Globus pallidus (tissue), 1 donor: Measurements from ENCODE around the gene KRTAP5-3.
"Not testable (repeated sequence)": the region's sequence is repeated elsewhere in the genome, so short reads cannot be mapped to it uniquely, and the experiment has no call there.

ENCODE experiments used
- DNase-seq: peaks from one replicate; pipeline ENCODE4 v3.0.0-alpha.2; 2015; ENCODE audit warnings: low spot score

KRTAP5-3 gene

GRCh38 chr11:1576825-1577224 is 31.4 kb downstream of the KRTAP5-3 start:
- no peak for DNase-seq

GRCh38 chr11:1575756-1576155 is 32.5 kb downstream of the KRTAP5-3 start:
- not testable (repeated sequence) for DNase-seq

DNA sequence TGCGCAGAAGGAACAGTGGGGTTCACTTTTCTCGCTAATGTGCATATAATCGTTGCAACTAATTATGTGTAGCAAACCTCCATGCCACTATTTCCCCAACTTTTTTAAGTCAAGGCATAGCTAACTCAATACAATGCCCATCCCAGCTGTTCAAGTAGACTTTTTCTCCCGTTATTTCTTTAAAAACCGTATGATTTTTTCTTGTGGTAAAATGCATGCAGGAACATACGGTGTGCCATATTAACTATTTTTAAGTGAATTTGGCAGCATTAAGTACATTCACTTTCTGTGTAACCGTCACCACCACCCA is 33.4 kb downstream of the KRTAP5-3 start:
- DNase-seq = no peak

- DNase-seq = peak; percentile 51
Measured at GRCh38 chr11:1574238-1574932, 33.9 kb downstream of the KRTAP5-3 start.

DNA sequence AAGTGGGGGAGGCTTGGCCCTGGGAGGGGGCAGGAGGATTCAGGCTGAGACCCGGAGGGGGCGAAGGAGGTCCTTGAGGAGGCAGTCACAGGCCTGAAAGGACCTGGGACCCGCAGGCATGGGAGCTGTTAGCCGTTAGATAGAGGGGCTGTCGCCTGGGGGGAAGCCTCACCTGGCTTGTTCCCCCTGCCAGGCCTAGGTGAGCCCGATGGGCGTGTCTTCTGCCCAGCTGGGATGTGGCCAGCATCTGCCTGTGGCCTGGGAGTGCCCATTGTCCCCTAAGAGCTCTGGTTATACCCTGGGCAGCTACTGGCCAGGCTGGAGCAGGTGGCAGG is 34.4 kb downstream of the KRTAP5-3 start:
- DNase-seq = no peak

DNA sequence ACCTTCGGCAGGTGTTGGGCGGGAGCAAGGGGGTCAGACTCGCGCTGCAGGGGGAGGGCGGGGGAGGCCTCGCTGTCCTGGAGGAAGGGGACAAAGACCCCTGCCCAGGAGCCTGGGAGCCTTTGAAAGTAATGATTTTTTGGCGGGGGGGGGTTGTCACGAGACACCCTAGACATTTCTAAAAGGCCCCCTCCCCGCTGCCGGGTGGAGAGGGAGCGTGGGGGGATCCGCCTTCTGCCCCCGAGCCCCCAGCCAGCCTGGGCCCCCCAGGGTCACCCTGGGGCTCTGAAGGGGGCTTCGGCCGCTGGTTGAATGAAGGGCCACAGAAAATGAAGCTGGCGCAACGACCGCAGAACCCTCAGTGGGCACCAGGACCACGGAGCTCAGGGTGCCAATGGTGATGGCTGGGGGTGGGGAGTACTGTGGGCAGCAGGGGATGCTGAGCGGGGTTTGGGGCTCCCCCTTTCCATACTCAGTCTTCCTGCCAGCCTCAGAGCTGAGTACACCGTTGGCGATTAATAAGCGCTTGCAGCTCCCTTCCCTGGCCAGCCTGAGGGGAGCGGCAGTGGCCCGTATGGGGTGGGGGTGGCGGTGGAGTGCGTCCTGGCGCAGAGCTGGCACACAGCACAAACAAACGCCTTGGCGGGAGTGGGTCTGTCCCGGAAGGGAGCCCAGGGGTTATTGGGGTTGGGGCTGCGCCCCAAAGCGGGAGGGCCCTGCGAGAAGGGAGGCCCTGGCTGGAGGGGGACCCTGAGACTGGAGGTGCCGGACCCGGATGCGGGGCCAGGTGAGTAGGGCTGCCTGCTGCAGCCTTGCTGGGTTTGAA is 35.0 kb downstream of the KRTAP5-3 start:
- DNase-seq = no peak

DNA sequence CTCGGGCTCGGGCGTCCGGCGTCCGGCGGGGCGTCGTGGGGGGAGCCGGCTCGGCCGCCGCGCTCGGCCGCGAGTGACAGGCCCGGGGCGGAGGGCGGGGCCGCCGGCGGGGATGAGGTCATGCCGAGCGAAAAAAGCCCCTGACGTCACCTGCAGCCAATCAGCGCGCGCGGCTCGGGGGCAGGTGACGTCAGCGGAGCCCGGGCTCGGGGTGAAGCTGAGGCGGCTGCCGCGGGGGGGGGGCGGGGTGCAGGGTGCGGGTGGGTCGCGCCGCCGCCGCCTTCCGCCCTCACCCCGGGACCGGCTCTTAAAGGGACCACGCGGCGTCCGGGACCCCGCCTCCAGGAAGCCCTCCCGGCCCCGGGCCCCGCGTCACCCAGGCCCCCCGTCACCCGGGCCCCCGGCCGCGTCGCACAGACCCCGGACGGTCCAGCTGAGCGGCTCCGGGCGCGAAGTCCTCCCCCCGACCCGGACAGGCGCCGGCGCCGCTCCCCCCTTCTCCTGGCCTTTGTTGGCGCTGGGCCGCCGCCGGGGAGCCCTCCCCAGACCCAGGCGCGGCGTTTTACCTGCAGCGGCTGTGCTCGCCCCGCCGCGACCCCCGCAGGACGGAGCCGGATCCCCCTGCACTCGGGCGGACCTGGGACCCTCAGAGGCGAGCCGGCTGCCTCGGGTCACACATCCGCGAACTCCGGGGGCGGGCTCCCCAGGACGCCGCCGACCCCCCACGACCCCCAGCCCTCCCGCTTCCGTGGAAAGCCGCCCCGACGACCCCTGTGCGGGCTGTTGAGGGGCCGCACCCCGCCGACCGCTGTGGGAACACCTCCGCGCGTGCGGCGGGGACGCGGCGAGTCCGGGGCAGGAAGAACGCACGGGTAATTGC is 35.8 kb downstream of the KRTAP5-3 start, which contains the start of gene DUSP8:
Gene DUSP8, minus strand, starts transcription at position 75 of the 880 bp plus-strand sequence. CDS start 6,445 bp downstream, outside the sequence.
- DNase-seq = peak; percentile 89

GRCh38 chr11:1571760-1572196 is 36.5 kb downstream of the KRTAP5-3 start:
- no peak for DNase-seq

DNA sequence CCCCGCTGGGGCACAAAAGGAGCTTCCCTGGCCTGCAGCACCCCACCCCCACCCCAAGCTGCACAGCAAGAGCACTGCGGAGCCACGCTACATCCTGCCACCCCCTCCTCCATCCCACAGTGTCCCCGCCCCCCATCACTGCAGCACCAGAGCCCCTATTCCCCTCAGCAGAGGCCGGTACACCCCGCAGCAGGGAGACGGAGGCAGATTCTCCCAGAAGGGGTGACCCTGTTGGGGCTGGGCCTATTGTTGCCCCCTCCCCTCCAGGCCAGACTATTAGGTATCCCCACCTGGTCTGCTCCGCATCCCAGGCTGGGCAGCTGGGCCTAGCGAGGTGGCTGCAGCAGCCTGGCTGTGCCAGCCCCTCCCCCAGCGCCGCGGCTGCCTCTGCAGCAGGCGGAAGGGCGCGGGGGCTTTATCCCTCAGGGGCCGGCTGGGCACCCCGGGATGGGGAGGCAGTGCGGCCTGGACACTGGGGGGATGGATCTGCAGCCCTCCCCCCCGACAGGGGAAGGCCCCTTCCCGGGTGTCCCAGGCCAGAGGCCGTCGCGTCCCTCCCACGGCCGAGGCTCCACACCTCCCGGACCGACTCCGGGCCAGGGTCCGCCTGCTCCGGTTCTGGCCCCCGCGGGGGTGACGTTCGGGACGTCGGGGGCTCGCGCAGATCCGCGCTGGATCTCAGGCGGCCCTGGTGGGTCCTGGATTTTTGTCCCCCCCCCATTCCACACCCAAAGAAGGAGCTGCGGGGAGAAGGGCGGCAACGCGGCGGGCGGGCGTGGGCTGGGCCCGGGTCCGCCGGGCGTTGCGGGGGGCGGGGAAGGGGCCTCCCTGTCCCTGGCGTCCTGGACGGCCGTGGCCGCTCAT is 37.1 kb downstream of the KRTAP5-3 start:
- DNase-seq = no peak

DNA sequence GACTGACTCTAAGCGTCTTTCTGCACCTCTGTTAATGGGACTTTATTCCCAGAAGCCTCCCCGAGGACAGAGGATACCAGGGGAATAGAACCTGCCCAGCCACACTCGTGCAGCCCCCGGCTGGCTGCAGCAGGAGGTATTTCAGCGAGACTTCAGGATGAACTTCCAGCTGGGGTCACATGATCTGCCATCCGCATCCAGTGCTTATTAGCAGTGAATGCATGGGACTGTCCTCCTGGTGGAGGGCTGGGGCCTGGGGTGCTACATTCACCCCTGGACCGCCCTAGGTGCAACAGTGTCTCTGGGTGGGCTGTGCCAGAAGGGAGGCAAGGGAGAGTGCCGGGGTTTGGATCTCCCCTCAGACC is 37.8 kb downstream of the KRTAP5-3 start:
- DNase-seq = no peak

- no peak for DNase-seq
Measured at GRCh38 chr11:1570001-1570453, 38.2 kb downstream of the KRTAP5-3 start.

- no peak for DNase-seq
Measured at GRCh38 chr11:1569251-1569780, 38.9 kb downstream of the KRTAP5-3 start.

DNA sequence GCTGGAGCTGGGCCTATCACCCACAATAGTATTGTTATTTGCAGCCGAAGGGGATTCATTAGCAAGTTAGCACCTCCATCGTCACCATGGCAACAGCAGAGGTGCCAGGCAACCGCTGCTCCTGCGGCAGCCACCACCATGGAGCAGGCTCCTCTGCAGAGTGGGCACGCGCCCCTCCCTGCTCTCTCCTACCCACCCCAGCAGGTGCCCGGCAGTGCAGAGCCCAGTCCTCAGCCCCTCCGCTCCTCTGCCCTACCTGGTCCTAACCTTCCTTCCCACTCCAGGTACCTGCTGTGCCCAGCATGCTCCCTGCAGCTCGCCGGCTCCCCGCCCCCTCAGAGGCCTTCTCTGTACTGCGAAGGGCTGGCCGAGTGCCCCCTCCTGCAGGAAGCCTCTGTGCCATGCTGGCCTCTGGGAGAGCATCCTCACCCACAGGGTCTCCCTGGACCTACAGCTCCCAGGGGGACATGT is 39.8 kb downstream of the KRTAP5-3 start:
- DNase-seq = no peak

DNA sequence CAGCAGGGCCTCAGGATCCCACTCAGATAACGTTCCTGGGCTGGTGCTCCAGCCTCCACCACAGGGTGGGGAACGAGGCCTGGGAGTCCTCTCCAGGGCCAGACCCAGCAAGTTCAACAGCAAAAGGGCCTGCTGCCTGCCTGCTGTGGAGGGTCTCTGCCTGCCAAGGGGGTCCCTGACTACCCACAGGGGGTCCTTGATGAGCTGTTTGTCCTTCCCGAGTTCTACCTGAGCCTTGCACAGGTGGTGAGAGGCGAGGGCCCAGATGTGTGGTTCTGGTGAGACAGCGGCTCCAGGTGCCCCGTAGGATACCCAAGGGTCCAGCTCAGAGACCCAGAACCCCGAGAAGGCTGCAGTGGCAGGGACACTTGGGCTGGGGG is 40.6 kb downstream of the KRTAP5-3 start:
- no peak for DNase-seq

- DNase-seq = no peak
Measured at GRCh38 chr11:1567052-1567720, 41.1 kb downstream of the KRTAP5-3 start.

DNA sequence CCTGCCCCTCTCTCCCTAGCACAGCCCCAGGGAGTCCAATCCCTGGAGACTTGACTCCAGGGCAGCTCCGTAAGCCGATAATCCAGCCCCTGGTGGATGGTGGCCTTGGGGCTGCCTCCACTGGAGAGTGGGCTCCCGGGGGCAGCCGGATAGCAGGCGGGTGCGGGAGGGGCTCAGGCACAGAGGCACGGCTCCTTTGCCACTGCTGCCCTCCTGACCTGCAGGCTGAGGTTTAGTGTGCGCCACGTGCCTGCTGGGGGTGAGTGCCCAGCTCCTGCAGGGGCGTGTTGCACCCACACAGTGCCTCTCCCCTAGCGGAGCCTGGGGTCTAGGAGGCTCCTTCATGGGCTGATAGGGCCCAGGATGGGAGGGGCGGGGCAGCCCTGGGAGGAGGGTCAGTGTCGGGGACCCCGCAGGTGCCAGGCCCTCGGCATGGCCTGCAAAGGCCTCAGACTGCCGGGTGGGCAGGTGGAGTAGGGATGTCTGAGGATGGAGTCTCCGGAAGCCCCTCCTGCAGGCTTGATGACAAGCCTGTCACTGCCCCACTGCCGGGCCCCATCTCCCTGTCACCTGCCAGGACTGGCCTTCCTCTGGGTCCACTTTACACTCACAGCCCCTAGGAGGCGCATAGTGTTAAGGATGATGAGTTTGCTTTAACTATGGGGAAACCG is 41.7 kb downstream of the KRTAP5-3 start:
- DNase-seq = no peak

DNA sequence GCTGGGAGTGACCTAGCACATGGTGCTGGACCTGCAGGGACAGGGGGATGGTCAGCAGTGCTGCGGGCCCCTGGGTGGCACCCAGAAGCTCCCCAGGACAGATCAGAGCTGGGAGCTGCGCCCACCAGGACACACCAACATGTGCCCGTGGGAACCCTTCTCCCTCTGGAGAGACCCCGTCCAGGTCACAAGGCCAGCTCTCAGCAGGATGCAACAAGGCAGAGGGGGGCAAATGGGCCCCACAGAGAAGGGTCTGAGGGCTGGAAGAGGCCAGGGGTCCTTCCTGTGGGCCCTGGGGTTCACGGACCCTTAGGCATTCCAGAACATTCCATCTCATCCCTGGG is 42.4 kb downstream of the KRTAP5-3 start:
- no peak for DNase-seq

DNA sequence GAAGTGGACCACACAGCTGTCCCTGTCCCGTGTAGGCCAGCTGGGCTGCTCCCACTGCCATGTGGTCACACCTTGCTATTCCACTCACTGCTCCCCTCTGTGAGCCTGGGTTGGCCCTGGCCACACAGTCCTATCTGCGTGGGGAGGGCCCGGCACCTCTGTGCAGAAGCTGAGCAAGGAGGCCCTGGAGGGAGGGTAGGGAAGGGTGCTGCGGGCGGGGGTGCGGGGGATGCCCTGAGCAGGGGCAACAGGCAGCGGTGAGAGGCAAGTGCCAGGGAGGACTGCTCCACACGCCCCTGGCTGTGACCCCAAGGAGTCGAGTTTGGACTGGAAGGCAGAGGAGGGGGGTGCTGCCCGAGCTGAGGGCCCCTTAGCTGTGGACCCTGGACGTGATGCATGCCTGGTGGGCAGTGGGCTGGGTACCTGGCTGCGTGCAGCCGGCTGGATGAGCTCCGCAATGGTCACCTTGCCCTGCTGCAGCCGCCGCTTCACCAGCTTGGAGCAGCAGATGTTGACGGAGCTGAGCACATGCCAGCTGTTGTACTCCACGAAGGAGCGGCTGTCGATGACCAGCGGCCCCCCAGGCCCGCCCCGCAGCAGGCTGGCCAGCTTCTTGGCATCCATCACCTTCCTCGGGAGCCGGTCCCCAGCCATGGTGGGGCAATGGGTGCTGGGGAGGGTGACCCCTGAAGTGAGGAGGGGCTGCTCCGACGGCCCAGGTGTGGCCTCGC is 42.9 kb downstream of the KRTAP5-3 start:
- DNase-seq = no peak

DNA sequence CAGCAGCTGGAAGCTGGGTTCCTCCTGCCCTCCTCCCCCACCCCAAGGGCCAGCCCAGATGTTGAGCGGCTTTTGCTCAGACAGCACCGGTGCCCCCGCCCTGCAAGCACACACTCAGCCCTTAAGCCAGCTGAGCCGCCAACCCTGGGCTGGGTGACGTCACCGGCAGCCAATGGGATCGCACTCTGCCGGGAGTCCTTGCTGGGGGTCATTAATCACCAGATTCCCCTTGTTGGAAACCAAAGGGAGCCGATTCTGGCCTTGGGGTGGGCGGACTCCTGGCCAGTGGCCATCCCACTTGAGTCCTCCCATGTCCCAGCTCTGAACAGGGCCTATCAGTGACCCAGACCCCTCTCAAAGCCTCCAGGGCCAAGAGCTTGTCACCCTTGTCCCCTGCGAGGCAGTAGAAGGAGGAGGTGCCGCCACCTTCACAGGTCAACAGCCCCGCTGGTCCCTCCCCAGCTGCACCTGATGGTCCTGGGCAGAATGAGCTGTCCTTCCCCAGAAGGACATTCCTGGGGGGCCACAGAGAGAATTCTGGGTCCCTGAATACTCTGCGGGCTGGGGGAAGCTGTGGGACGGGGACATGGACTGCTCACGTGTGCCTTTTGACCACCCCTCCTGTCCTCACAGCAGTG is 43.6 kb downstream of the KRTAP5-3 start:
- no peak for DNase-seq
